ENCODE results near the gene RANBP9. TPM values are rescaled to one million over a fixed set of nuclear protein-coding genes. Genes with fewer than 3 reads are reported as not detected.

RANBP9 gene
- polyA plus RNA-seq, 5 donors: 38.9 to 49.3 (median 44.0) TPM

GRCh38 chr6:13715444-13715883, 3.8 kb upstream of the RANBP9 start:
- DNase-seq: no peak

DNA sequence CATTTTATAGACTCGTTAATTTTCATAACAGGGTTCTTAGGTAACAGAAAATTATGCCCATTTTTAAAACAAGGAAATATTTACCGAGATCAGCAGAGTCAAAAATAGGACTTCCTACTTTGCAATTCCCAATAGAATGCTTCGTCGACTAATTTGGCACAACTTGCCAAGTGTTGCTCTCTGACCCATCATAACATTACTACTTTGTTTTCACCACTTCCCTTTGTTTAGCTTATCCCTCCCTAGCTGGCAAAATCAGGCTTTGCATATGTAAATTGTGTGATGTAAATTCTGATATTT, 914 bp upstream of the RANBP9 start:
- peak in 1 of 2 donors; percentile 37 for DNase-seq

DNA sequence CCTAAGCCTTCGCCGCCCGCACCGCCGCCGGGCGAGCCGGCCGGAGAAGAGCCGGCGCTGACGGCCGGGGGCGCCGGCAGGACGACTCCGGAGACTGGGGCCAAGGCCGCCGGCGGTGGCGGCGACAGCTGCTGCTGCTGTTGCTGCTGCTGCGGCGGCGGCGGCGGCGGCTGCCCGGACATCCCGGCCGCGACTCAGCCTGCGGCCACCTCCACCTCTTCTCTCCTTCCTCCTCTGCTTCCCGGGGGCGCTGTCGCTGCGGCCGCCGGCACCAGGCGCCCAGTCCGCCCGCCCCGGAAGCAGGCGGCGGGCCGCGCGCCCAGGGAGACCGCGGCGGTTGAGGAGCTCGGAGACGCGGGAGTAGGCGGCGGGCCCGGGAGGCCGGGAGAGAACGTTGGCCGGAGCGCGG, 307 bp downstream of the RANBP9 start:
- no peak for DNase-seq

- DNase-seq: peak; percentile 42
These were observed 897 bp downstream of the RANBP9 start for GRCh38 chr6:13710552-13711323.

DNA sequence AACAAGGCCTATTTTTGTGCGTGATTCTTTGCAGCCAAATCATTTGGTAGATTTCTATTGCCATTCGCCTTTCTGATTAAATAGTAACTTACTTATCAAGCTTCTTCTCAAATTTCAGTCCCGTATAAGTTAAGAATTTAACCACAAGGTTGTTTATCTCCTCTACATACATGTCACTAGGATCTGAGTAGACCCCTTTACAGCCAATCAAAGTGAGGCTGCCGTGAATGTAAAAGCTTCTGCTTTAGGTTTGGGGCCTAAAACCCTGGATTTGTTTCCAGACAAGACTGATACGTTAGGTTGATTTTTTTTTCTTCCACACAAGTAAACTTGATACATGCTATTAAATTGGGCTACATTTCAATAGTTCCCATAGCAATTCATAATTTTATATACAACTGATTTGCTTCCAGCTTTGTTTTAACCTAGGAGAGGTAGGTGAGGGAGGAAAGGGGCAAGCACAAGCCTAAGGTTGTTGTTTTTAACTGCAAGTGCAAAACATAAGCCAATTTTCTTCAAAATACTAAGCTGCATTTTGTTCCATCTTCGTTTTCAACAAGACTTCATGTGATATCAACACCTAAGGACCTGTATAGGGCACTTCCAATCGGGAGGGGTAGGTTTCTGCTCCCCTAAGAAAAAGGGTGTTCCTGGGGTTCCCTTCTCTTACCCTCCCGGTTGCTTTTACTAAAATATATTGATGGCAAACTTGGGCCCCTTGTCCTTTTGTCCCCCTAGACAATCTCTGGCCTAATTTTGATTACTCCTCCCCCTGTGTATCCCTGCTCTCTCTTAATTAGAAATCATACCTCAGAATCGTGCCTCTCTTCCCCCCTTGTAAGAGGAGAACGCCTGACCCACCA, 1.7 kb downstream of the RANBP9 start:
- DNase-seq: peak; percentile 23 to 53

DNA sequence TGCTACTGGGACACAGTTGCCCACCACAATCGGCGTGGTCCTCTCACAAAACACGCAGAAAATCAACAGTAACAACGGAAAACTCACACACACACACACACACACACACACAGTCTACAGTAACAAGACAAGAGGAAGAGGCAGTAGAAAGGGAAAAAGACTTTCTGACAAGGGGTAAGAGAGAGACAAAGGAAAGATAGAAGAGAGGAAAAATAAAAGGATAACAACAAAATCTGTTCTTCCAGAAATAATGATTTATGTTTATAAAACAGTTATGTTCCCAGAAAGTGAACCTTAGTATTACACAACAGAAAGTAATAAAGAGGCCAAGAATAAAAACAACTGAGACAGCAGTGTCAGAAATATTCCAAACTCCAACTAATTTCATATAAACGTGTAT, 2.9 kb downstream of the RANBP9 start:
- DNase-seq: peak in 1 of 2 donors; percentile 32

DNA sequence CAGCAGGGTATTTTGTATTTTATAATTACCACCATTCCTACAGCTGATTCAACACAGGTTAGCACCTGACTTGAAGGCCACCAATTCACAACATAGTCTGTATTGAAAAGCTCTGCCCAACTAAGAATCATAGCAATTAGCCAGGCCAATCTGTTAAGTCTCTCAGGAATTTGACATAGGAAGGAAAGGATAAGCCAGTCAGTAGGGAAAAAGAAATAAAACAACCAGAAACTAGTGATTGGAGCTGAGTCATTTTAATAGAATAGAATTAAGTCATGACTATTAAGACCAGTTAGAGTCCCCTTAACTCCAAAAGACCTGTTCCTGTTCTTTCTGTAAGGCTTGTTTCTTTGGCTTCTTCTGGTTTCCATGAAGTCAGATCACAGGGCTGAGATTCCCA, 8.1 kb downstream of the RANBP9 start:
- no peak for DNase-seq

DNA sequence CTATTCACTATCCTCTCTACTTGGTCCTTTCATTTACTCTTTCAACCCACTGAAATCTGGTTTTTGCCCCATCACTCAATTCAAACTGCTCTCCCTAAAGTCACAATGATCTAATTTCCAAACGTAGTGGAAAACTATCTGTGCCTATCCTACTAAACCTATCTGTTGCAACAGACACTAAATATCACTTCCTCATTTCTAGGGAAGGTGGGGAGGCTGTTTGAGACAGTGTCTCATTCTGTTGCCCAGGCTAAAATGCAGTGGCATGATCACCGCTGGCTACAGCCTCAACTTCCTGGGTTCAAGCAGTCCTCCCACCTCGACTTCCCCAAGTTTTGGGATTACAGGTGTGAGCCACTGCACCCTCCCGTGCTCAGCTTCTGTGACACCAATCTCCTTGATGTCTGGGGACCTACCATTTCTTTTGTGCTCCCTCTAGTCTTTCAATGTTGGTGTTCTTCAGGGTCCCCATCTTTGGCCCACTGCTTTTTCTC, 8.8 kb downstream of the RANBP9 start:
- no peak for DNase-seq

DNA sequence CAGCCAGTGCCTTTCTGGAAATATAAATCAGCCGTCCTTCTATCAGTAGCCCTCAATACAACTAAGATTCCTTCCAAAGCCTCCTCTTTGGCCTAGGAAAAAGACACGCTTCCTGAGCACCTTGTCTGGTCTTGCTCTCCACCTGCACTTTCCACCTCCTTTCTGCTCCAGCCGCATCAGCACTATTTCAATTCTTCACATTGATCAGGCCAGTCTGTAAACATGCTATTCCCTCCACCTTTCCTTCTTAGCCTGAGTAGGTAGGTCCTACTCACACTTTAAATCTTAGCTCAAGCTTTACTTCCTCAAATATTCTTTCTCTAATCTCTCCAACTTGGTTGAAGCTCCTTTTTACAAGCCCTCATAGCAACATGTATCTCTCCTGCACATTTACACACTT, 11.4 kb downstream of the RANBP9 start:
- no peak for DNase-seq

GRCh38 chr6:13698715-13699114, 12.9 kb downstream of the RANBP9 start:
- DNase-seq: no peak

GRCh38 chr6:13697857-13698256, 13.8 kb downstream of the RANBP9 start:
- no peak for DNase-seq

DNA sequence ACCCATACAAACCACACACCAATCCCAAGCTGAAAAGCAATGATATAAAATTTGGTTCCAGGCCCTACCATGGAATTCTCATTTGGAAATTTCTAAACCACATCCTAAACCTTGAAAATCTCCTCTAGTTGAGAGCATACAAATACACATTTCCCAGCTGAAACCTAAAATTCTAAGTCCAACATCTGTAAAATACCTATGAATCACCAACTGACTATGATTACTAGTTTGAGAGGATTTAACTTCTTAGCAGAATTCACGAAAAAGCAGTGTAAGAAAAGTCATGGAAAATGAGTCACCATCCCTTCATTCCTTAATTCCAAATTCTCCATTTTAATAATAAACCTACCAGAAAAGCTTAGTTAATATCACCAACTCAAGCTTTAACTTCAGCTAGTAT, 15.4 kb downstream of the RANBP9 start:
- no peak for DNase-seq

- no peak for DNase-seq
These were observed 16.4 kb downstream of the RANBP9 start for GRCh38 chr6:13695252-13695651.

GRCh38 chr6:13694562-13694961, 17.1 kb downstream of the RANBP9 start:
- DNase-seq: no peak

DNA sequence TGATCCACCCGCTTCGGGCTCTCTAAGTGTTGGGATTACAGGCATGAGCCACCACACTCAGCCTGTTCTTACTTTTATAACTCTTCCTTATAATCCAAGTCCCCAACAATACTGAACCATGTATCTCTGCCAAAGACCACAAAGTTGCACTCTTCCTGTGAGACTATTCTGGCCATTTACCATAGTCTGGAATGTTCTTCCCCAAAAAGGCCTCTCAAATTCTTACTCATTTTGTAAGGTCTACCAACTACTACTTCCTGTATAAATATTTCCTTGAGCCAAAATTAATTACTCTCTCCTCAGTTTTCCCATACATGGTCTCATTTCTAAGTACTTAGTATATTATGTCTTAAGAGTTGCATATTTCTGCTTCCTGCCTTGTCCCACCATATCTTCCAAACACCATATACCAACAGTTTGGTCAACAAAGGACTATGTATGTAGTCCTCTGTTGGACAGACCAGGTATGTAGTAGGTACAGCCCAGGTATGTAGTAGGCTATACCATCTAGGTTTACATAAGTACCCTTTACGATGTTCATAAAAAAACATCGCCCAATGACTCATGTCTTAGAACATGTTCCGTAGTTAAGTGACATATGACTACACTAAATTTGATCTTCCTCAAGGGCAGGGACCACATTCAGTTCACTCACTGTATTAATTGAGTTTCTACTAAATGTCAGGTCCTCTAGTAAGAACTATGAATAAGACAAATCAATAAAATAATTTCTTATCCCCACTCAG, 22.0 kb downstream of the RANBP9 start:
- no peak for DNase-seq

GRCh38 chr6:13688692-13689196, 22.9 kb downstream of the RANBP9 start:
- DNase-seq: no peak

DNA sequence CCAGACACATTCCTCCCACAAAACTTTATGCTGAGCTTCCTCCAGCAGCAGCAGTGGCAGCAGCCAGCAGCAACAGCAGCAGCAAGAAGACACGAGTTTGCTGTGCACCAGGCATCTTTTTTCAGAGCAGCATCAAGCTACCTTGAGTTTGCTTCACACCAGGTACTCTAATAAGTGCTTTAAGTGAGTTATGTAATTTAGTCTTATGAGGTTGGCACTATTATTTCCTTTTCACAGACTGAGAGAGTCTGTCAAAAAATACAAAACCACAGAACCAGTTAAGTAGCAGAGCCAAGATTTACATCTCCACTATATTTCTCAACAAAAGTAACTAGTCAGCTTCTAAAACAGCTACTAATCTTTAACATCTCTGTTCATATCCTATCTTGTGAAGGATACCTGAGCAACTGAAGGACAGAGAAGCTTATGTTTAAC, 23.7 kb downstream of the RANBP9 start:
- no peak for DNase-seq

DNA sequence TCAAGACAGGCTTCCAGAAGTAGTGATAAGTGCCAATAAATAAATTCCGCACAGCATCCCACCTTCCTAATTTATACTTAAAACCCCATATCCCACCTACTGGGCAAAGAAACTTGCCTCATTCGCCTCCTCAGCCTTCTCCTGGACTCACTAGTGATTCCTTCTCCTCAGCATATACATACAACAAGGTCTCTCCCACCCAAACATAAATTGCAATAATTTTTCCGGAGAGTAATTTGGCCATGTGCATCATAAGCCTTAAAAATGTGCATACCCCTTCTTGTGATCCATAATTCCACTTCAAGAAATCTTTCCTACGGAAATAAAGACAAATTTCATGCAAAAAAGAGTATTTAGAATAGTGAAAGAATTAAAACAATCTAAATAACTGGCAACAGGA, 26.8 kb downstream of the RANBP9 start:
- DNase-seq: no peak

GRCh38 chr6:13683038-13683437, 28.6 kb downstream of the RANBP9 start:
- DNase-seq: no peak

GRCh38 chr6:13682346-13682745, 29.3 kb downstream of the RANBP9 start:
- no peak for DNase-seq

DNA sequence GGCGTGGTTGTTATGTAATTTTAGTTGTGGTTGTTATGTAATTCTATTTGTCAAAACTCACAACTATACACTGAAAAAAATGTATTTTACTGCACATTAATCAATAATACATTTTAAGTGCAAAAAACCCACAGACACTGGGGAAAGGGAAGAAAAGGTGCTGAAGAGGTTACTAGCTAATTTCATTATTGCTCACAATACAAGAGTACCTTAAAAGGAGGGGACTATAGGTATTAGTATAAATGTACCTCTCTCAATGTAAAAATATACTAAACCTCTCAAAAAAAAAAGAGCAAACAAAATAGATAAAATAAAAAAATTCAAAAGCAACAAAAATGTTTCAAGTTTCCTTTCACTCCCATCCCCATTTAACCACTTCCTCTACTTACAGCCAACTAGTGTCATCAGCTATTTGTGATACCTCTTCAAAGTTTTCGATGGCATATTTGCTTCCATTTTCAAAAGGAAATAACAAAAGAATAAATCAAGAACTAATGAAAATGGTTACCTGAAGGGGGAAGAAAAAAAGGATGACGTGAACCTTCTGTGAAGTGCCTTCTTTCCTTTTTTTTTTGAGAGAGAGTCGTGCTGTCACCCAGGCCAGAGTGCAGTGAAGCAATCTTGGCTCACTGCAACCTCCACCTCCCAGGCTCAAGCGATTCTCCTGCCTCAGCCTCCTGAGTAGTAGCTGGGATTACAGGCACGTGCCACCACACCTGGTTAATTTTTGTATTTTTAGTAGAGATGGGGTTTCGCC, 30.2 kb downstream of the RANBP9 start:
- no peak for DNase-seq
